CD4-positive, alpha-beta memory T cell (primary cell): ENCODE measurements around the gene KRT80. TPM values are rescaled to one million over a fixed set of nuclear protein-coding genes. Genes with fewer than 3 reads are reported as not detected.

ENCODE experiments used
- CTCF ChIA-PET: fragments of 350-600 bp; sonication (Branson Sonifier 250); formaldehyde crosslinking; loops from one replicate; lab custom pipeline; 2021; ENCODE audit warnings: inconsistent platforms; ENCODE audit not compliant: partially characterized antibody; lab: Charles Lee
- POLR2A ChIA-PET: fragments of 350-600 bp; sonication (Branson Sonifier 250); formaldehyde crosslinking; loops from one replicate; lab custom pipeline; 2021; ENCODE audit not compliant: partially characterized antibody; lab: Charles Lee
- DNase-seq, 5 donors: peaks; one replicate each; pipeline versions ENCODE4 v3.0.0 to v3.0.0-alpha.2; 2020 to 2022; ENCODE audit warnings: mixed read lengths in 1 of 5
- H3K27ac ChIP-seq: one replicate; pipeline ENCODE4 v1.7.0; 2013; ENCODE audit warnings: low read depth, low read length
- H3K27me3 ChIP-seq: 2 replicates; pipeline ENCODE4 v1.7.0; 2013; ENCODE audit warnings: mild to moderate bottlenecking, low read length, moderate library complexity; ENCODE audit not compliant: insufficient read depth
- H3K36me3 ChIP-seq: 2 replicates; pipeline ENCODE4 v1.7.0; 2013; ENCODE audit warnings: mild to moderate bottlenecking, low read length, moderate library complexity; ENCODE audit not compliant: insufficient read depth
- H3K4me1 ChIP-seq: 2 replicates; pipeline ENCODE4 v1.7.0; 2013; ENCODE audit warnings: mild to moderate bottlenecking, low read length, moderate library complexity; ENCODE audit not compliant: insufficient read depth
- H3K4me3 ChIP-seq, 2 donors: one replicate each; pipeline ENCODE4 v1.7.0; 2013; ENCODE audit warnings: low read length in 2 of 2, mild to moderate bottlenecking in 1 of 2
- H3K9me3 ChIP-seq, 2 donors: one replicate each; pipeline ENCODE4 v1.7.0; 2013; ENCODE audit warnings: low read length in 2 of 2, control low read depth in 1 of 2; ENCODE audit not compliant: control insufficient read depth in 1 of 2
- H3K27ac Mint-ChIP-seq, 7 donors: one replicate each; pipeline ENCODE4 v1.8.0; 2020 to 2021; ENCODE audit warnings: mixed read lengths in 7 of 7, mild to moderate bottlenecking in 6 of 7, inconsistent platforms in 3 of 7, moderate library complexity in 3 of 7
- H3K27me3 Mint-ChIP-seq, 2 donors: one replicate each; pipeline ENCODE4 v1.8.0; 2020 to 2021; ENCODE audit warnings: mixed read lengths in 2 of 2
- H3K36me3 Mint-ChIP-seq, 2 donors: one replicate each; pipeline ENCODE4 v1.8.0; 2020 to 2021; ENCODE audit warnings: mixed read lengths in 2 of 2, inconsistent platforms in 1 of 2, mild to moderate bottlenecking in 1 of 2
- H3K4me1 Mint-ChIP-seq, 4 donors: one replicate each; pipeline ENCODE4 v1.8.0; 2020 to 2021; ENCODE audit warnings: mixed read lengths in 4 of 4, mild to moderate bottlenecking in 1 of 4
- H3K4me3 Mint-ChIP-seq, 8 donors: one replicate each; pipeline ENCODE4 v1.8.0; 2020 to 2021; ENCODE audit warnings: mixed read lengths in 8 of 8, mild to moderate bottlenecking in 7 of 8, moderate library complexity in 6 of 8, inconsistent platforms in 3 of 8
- H3K9me3 Mint-ChIP-seq, 8 donors: one replicate each; pipeline ENCODE4 v1.8.0; 2020 to 2021; ENCODE audit warnings: mixed read lengths in 8 of 8, mild to moderate bottlenecking in 5 of 8, inconsistent platforms in 3 of 8, moderate library complexity in 1 of 8
- intact Hi-C: fragments of 100-400 bp; cut with micrococcal nuclease; formaldehyde crosslinking; loops from one replicate; pipeline ENCODE4 v1.15.1; 2023
- polyA plus RNA-seq, 2 donors: library from polyadenylated mRNA; unstranded; fragments of 300-500 nt; fragmentation: Illumina TruSeq; gene quantifications; one replicate each; pipeline ENCODE4 v1.2.3, GENCODE V29; 2021
- total RNA-seq, 2 experiments: library from RNA; stranded (reverse); gene quantifications; one replicate each; pipeline ENCODE4 v1.2.3, GENCODE V29; 2021

The KRT80 gene
- total and polyA plus RNA-seq, 4 experiments from 2014 or later = not detected

GRCh38 chr12:52205612-52206303 lies 13.9 kb upstream of the KRT80 start:
- Mint-ChIP-seq H3K4me3 (no peak overlapping the region), H3K27ac (peak overlapping the region in 1 of 7 donors; percentile 10), H3K27me3 (peaks cover 13 to 27% of the 10 kb centered on the region in 2 donors), H3K36me3 (no peaks in the 10 kb centered on the region), H3K9me3 (peaks cover 0 to 2% (median 0%) of the 10 kb centered on the region in 8 donors), H3K4me1 (peaks cover 0 to 6% (median 2%) of the 10 kb centered on the region in 4 donors)
- Histone ChIP-seq H3K36me3 (no peaks in the 10 kb centered on the region), H3K27me3 (no peaks in the 10 kb centered on the region), H3K4me3 (no peak overlapping the region), H3K9me3 (no peaks in the 10 kb centered on the region), H3K4me1 (no peaks in the 10 kb centered on the region), H3K27ac (no peak overlapping the region)
- intact Hi-C loops = no loop called here
- ChIA-PET POLR2A (no interaction called here), CTCF (no interaction called here)
- no peak for DNase-seq

DNA sequence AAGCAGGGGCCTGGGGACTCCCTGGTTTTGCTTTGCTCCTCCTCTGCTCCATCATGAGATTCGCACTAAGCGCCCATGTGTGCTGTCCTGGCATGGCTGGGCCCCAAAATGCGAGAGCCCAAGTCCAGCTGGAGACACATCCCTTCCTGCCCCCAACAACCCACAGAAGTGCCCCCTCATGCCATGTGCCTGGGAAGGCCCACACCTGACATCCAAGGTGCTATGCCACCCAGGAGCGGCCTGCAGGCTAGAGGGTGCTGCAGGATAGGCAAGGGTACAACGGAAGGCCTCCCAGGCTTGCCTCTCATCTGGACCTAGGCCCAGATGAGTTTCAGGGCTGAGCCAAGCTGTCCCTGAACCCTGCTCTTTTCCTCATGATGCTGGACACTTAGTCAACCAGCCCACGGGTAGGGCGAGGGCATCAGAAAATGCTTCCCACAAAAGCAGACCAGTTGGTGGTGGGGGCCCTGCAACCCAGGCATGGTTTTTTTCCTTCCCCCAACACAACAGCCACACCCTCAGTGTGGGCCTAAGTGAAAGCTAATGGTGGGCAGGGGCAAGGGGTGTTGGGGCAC lies 13.2 kb upstream of the KRT80 start:
- H3K4me1 Mint-ChIP-seq = peaks cover 0 to 6% (median 2%) of the 10 kb centered on the region in 4 donors
- DNase-seq = no peak
- H3K27me3 Mint-ChIP-seq = peaks cover 13 to 29% of the 10 kb centered on the region in 2 donors
- peaks cover 0 to 2% (median 0%) of the 10 kb centered on the region in 8 donors for H3K9me3 Mint-ChIP-seq
- no peak overlapping the region for H3K4me3 ChIP-seq
- intact Hi-C loops = no loop called here
- ChIA-PET CTCF (no interaction called here), POLR2A (no interaction called here)
- no peak overlapping the region for H3K4me3 Mint-ChIP-seq
- H3K27ac ChIP-seq = no peak overlapping the region
- H3K27ac Mint-ChIP-seq = no peak overlapping the region
- H3K27me3 ChIP-seq = no peaks in the 10 kb centered on the region
- H3K36me3 ChIP-seq = no peaks in the 10 kb centered on the region
- H3K4me1 ChIP-seq = no peaks in the 10 kb centered on the region
- H3K36me3 Mint-ChIP-seq = no peaks in the 10 kb centered on the region
- H3K9me3 ChIP-seq = no peaks in the 10 kb centered on the region

- intact Hi-C loops = no loop called here
- Mint-ChIP-seq H3K27ac (no peak overlapping the region), H3K9me3 (peaks cover 0 to 2% (median 0%) of the 10 kb centered on the region in 8 donors), H3K36me3 (no peaks in the 10 kb centered on the region), H3K27me3 (peaks cover 12 to 29% of the 10 kb centered on the region in 2 donors), H3K4me1 (peaks cover 0 to 6% (median 2%) of the 10 kb centered on the region in 4 donors), H3K4me3 (no peak overlapping the region)
- Histone ChIP-seq H3K36me3 (no peaks in the 10 kb centered on the region), H3K4me1 (no peaks in the 10 kb centered on the region), H3K27me3 (no peaks in the 10 kb centered on the region), H3K4me3 (no peak overlapping the region), H3K9me3 (no peaks in the 10 kb centered on the region), H3K27ac (no peak overlapping the region)
- DNase-seq = no peak
- ChIA-PET CTCF (no interaction called here), POLR2A (no interaction called here)
Observed at GRCh38 chr12:52204095-52204930, 12.5 kb upstream of the KRT80 start.

DNA sequence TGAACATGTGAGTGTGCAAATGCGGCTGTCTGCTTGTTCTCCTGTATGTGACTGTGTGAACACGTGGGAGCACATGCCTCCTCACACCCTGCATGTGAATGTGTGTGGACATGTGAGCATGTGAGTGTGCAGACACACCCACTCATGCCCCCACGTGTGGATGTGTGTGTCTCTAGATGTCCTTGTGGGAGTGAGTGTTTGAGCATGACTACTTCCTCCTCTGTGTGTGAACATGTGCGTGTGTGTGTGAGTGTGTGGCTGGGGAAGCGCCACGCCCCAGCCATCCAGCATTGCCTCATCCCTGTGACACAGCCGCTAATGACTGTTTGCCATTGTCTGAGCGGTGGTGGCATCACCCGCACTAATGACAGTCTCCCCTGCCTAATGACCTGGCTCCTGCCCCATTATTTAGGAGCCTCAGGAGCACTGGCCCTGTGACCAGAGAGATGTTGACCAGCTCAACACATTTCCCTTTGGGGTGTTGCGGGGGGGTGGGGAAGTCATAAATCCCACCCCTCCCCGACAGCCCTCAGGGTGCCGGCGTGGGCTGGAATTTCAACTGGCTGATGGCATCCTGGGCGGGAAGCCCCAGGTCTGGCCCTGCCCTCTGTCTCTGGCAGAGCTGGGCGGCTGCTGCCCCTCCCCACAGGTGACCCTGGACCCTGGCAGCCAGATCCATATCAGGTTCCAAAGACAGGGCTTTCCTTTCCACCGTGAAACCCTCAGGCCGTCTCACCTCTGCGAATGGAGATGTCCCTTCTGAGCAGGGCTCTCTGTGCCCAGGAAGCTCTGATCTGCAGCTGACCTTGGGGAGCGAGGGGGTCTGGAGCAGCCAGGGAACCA lies 11.5 kb upstream of the KRT80 start:
- Mint-ChIP-seq H3K4me1 (peaks cover 0 to 6% (median 2%) of the 10 kb centered on the region in 4 donors), H3K27ac (peak overlapping the region in 1 of 7 donors; percentile 15), H3K9me3 (peaks cover 0 to 2% (median 0%) of the 10 kb centered on the region in 8 donors), H3K36me3 (no peaks in the 10 kb centered on the region), H3K27me3 (peaks cover 12 to 28% of the 10 kb centered on the region in 2 donors), H3K4me3 (no peak overlapping the region)
- Histone ChIP-seq H3K4me3 (no peak overlapping the region), H3K9me3 (no peaks in the 10 kb centered on the region), H3K36me3 (no peaks in the 10 kb centered on the region), H3K27ac (no peak overlapping the region), H3K27me3 (no peaks in the 10 kb centered on the region), H3K4me1 (no peaks in the 10 kb centered on the region)
- ChIA-PET POLR2A (no interaction called here), CTCF (no interaction called here)
- peak in 1 of 5 donors; percentile 3 for DNase-seq
- intact Hi-C loops = no loop called here

DNA sequence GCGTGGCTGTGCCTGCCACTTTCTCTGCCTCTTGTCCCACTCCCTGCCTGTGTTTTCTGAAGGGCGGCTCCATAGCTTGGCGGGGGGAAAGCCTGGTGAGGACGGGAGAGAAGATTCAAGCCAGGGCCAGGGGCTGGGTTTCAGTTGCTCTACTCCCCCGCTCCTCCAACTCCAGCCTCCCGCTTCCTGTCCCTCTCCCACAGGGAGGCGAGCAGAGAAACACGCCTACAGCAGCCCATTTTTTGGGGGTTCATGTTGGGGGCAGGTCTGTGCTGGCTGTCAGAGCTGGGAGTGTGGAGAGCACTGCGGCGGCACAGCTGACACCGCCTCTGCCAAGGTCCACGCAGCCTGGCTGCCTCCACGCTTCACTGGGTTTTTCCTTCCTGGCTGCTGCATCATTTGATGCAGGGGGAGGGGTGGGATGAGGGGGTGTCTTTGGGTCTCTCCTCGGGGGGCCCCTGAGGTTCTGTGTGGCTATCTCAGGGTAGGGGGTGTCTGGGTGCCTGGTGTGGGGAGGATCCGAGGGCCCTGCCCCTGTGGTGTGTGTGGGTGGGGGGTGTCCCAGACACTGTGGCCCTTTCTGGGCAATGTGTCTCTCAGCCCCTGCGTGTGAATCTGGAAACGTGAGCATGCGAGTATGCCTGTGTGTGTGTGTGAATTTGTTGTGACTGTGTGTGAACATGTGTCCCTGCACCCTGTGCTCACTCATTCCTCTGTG lies 10.7 kb upstream of the KRT80 start:
- no peak overlapping the region for H3K27ac ChIP-seq
- Mint-ChIP-seq H3K4me3 (no peak overlapping the region), H3K4me1 (peaks cover 0 to 6% (median 2%) of the 10 kb centered on the region in 4 donors), H3K27me3 (peaks cover 12 to 26% of the 10 kb centered on the region in 2 donors), H3K9me3 (peaks cover 0 to 2% (median 0%) of the 10 kb centered on the region in 8 donors), H3K36me3 (no peaks in the 10 kb centered on the region), H3K27ac (no peak overlapping the region)
- no peak overlapping the region for H3K4me3 ChIP-seq
- POLR2A ChIA-PET = no interaction called here
- no peak for DNase-seq
- no peaks in the 10 kb centered on the region for H3K9me3 ChIP-seq
- intact Hi-C loops = no loop called here
- CTCF ChIA-PET = interaction anchor here (1.1 kb wide), 1 partner anchor 77 kb away, joined by 3 read pairs; no protein-coding TSS in a partner anchor
- no peaks in the 10 kb centered on the region for H3K4me1 ChIP-seq
- H3K27me3 ChIP-seq = no peaks in the 10 kb centered on the region
- no peaks in the 10 kb centered on the region for H3K36me3 ChIP-seq

- peaks cover 0 to 2% (median 0%) of the 10 kb centered on the region in 8 donors for H3K9me3 Mint-ChIP-seq
- Histone ChIP-seq H3K27me3 (no peaks in the 10 kb centered on the region), H3K36me3 (no peaks in the 10 kb centered on the region), H3K27ac (no peak overlapping the region), H3K4me1 (no peaks in the 10 kb centered on the region), H3K9me3 (no peaks in the 10 kb centered on the region), H3K4me3 (no peak overlapping the region)
- peaks cover 12 to 26% of the 10 kb centered on the region in 2 donors for H3K27me3 Mint-ChIP-seq
- DNase-seq = no peak
- ChIA-PET POLR2A (no interaction called here), CTCF (interaction anchor here (1.0 to 1.1 kb wide), 2 partner anchors 78 to 126 kb away, joined by 3 read pairs; no protein-coding TSS in a partner anchor)
- H3K4me1 Mint-ChIP-seq = peaks cover 0 to 6% (median 2%) of the 10 kb centered on the region in 4 donors
- H3K4me3 Mint-ChIP-seq = no peak overlapping the region
- intact Hi-C loops = no loop called here
- peak overlapping the region in 1 of 7 donors; percentile 4 for H3K27ac Mint-ChIP-seq
- no peaks in the 10 kb centered on the region for H3K36me3 Mint-ChIP-seq
Observed at GRCh38 chr12:52201451-52201839, 9.6 kb upstream of the KRT80 start.
